Right ventricle myocardium superior (tissue), 1 donor: ENCODE results near the gene PRR23E. TPM values are rescaled to one million over a fixed set of nuclear protein-coding genes. Genes with fewer than 3 reads are reported as not detected.
A peak's percentile ranks its signal among the peaks of the same experiment; 100 is the strongest.

Experiments used
- ATAC-seq: fragments of 200-7000 bp; cut with Tn5 transposase; one replicate; pipeline ENCODE4 v1.9.1; 2020; ENCODE audit warnings: mild to moderate bottlenecking; ENCODE audit not compliant: poor library complexity
- DNase-seq: peaks from one replicate; pipeline ENCODE4 v3.0.0-alpha.2; 2020
- intact Hi-C: fragments of 100-400 bp; cut with DNase I; formaldehyde crosslinking; loops from one replicate; pipeline ENCODE4 v1.11.2; 2022
- total RNA-seq: library from RNA; stranded (reverse); fragmentation: NEBNext Ultra II Directional; extraction: Animal tissue kit (Norgen Biotek cat#: 25700); gene quantifications from one replicate; pipeline ENCODE4 v1.2.1, GENCODE V29; 2021
- donor health status: DM: no; HTN: yes; CAD: no; lungs with severe emphysema.

PRR23E gene
- total RNA-seq, 1 donor from 2014 or later, result not detected

GRCh38 chr3:127216415-127217261 is 23.7 kb downstream of the PRR23E start:
- intact Hi-C loops, result no loop called here
- no peak for ATAC-seq
- DNase-seq, result no peak

- no peak for ATAC-seq
- no peak for DNase-seq
- intact Hi-C loops, result no loop called here
Measured at GRCh38 chr3:127217596-127218453, 24.9 kb downstream of the PRR23E start.

GRCh38 chr3:127218454-127218922 is 25.6 kb downstream of the PRR23E start:
- intact Hi-C loops, result no loop called here
- DNase-seq, result no peak

GRCh38 chr3:127220497-127220896 is 27.6 kb downstream of the PRR23E start:
- no peak for DNase-seq
- no peak for ATAC-seq
- intact Hi-C loops, result no loop called here

More at GRCh38 chr3:127218454-127218922, 25.6 kb downstream of the PRR23E start:
- ATAC-seq, result no peak

- ATAC-seq, result no peak
- DNase-seq, result no peak
- intact Hi-C loops, result no loop called here
Measured at GRCh38 chr3:127221037-127221436, 28.1 kb downstream of the PRR23E start.

- intact Hi-C loops, result no loop called here
- DNase-seq, result no peak
- no peak for ATAC-seq
Measured at GRCh38 chr3:127221446-127222035, 28.6 kb downstream of the PRR23E start.

GRCh38 chr3:127222163-127222562 is 29.2 kb downstream of the PRR23E start:
- ATAC-seq (no peak), DNase-seq (no peak)
- intact Hi-C loops, result no loop called here

- ATAC-seq, result no peak
- intact Hi-C loops, result no loop called here
- DNase-seq, result no peak
Measured at GRCh38 chr3:127222664-127223063, 29.7 kb downstream of the PRR23E start.

- ATAC-seq, result no peak
- no peak for DNase-seq
- intact Hi-C loops, result no loop called here
Measured at GRCh38 chr3:127224118-127224517, 31.2 kb downstream of the PRR23E start.

- ATAC-seq, result no peak
- no peak for DNase-seq
- intact Hi-C loops, result no loop called here
Measured at GRCh38 chr3:127226457-127226856, 33.5 kb downstream of the PRR23E start.

- intact Hi-C loops, result no loop called here
- DNase-seq (no peak), ATAC-seq (no peak)
Measured at GRCh38 chr3:127226946-127227842, 34.3 kb downstream of the PRR23E start.

GRCh38 chr3:127228866-127229265 is 35.9 kb downstream of the PRR23E start:
- no peak for ATAC-seq
- no peak for DNase-seq
- intact Hi-C loops, result no loop called here

GRCh38 chr3:127233371-127233770 is 40.4 kb downstream of the PRR23E start:
- ATAC-seq (peak; percentile 60), DNase-seq (no peak)
- intact Hi-C loops, result no loop called here

GRCh38 chr3:127234778-127235177 is 41.8 kb downstream of the PRR23E start:
- DNase-seq, result no peak
- intact Hi-C loops, result no loop called here
- ATAC-seq, result no peak

- DNase-seq (no peak), ATAC-seq (no peak)
- intact Hi-C loops, result no loop called here
Measured at GRCh38 chr3:127235706-127236105, 42.8 kb downstream of the PRR23E start.

- ATAC-seq (no peak), DNase-seq (no peak)
- intact Hi-C loops, result no loop called here
Measured at GRCh38 chr3:127237835-127238234, 44.9 kb downstream of the PRR23E start.

- ATAC-seq (no peak), DNase-seq (no peak)
- intact Hi-C loops, result no loop called here
Measured at GRCh38 chr3:127238602-127239001, 45.7 kb downstream of the PRR23E start.

- DNase-seq (no peak), ATAC-seq (no peak)
- intact Hi-C loops, result no loop called here
Measured at GRCh38 chr3:127247292-127247691, 54.4 kb downstream of the PRR23E start.
